Measurements from ENCODE around the gene KRTAP29-1. TPM values are rescaled to one million over a fixed set of nuclear protein-coding genes. Genes with fewer than 3 reads are reported as not detected.

The KRTAP29-1 gene
- polyA plus RNA-seq, 3 donors: not detected

GRCh38 chr17:41332239-41332638 lies 29.6 kb upstream of the KRTAP29-1 start:
- Mint-ChIP-seq H3K27ac (no peak overlapping the region), H3K4me1 (peaks cover 8% of the 10 kb centered on the region), H3K4me3 (no peak overlapping the region), H3K27me3 (ENCODE audit: low read depth in 3 of 3) (peaks cover 2 to 5% (median 4%) of the 10 kb centered on the region in 3 donors), H3K9me3 (peaks cover 0 to 2% (median 0%) of the 10 kb centered on the region in 7 donors), H3K36me3 (no peaks in the 10 kb centered on the region)
- Histone ChIP-seq H3K27me3 (ENCODE audit: control insufficient read depth in 2 of 2, insufficient read depth in 2 of 2, low read length in 2 of 2) (no peaks in the 10 kb centered on the region), H3K79me2 (ENCODE audit: insufficient read depth, low read length) (no peaks in the 10 kb centered on the region), H3K4me1 (ENCODE audit: control insufficient read depth in 1 of 2, insufficient read depth in 2 of 2, low read length in 2 of 2) (peaks cover 0 to 7% of the 10 kb centered on the region in 2 donors), H3K4me3 (replicated peaks in 1 of 3; ENCODE audit: low read depth in 2 of 3, low read length in 3 of 3) (no peak overlapping the region), H3K27ac (ENCODE audit: low read depth in 1 of 2, low read length in 2 of 2) (no peak overlapping the region), H3K9me3 (replicated peaks in 1 of 2; ENCODE audit: control insufficient read depth in 1 of 2, insufficient read depth in 1 of 2, low read length in 2 of 2) (no peaks in the 10 kb centered on the region), H3K4me2 (replicated peaks; ENCODE audit: extremely low read depth, low read length, poor library complexity, severe bottlenecking) (no peak overlapping the region), H4K20me1 (ENCODE audit: insufficient read depth, low read length) (no peaks in the 10 kb centered on the region), H2AFZ (ENCODE audit: insufficient read depth, low read depth, low read length, poor library complexity, severe bottlenecking) (no peak overlapping the region), H3K9ac (ENCODE audit: insufficient read depth, low read length, poor library complexity, severe bottlenecking) (no peak overlapping the region), H3K36me3 (replicated peaks in 1 of 2; ENCODE audit: control insufficient read depth in 1 of 2, insufficient read depth in 2 of 2, low read length in 2 of 2) (no peaks in the 10 kb centered on the region)
- intact Hi-C loops (cut with micrococcal nuclease): no loop called here
- TF ChIP-seq, protein P1, sequence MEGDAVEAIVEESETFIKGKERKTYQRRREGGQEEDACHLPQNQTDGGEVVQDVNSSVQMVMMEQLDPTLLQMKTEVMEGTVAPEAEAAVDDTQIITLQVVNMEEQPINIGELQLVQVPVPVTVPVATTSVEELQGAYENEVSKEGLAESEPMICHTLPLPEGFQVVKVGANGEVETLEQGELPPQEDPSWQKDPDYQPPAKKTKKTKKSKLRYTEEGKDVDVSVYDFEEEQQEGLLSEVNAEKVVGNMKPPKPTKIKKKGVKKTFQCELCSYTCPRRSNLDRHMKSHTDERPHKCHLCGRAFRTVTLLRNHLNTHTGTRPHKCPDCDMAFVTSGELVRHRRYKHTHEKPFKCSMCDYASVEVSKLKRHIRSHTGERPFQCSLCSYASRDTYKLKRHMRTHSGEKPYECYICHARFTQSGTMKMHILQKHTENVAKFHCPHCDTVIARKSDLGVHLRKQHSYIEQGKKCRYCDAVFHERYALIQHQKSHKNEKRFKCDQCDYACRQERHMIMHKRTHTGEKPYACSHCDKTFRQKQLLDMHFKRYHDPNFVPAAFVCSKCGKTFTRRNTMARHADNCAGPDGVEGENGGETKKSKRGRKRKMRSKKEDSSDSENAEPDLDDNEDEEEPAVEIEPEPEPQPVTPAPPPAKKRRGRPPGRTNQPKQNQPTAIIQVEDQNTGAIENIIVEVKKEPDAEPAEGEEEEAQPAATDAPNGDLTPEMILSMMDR (IDR thresholded peaks at IDR 0.05): no peak
- WGBS (ENCODE audit: insufficient coverage): 78% methylated on average over 2 of the region's 2 CpGs
- DNase-seq: no peak

DNA sequence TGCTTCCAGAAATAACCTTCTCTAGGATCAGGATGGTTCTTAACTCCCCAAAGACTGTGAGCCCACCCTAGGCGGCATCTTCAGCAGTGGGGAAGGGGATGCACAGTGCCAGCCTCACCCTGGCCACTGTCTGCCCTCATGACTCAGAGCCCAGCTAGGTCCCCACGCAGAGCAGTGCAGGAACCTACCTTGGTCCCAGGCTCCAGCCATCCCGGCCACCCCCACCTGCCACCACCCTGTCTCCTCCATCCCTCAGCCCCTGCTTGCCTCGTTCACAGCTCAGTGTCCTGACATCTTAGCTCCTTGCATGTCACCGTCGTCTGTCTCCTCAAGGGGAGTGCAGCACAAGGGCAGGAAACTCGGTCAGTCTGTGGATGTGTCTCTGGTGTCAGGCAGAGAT lies 29.0 kb upstream of the KRTAP29-1 start:
- H3K27me3 ChIP-seq (ENCODE audit: control insufficient read depth in 2 of 2, insufficient read depth in 2 of 2, low read length in 2 of 2): no peaks in the 10 kb centered on the region
- H3K9ac ChIP-seq (ENCODE audit: insufficient read depth, low read length, poor library complexity, severe bottlenecking): no peak overlapping the region
- H3K4me1 ChIP-seq (ENCODE audit: control insufficient read depth in 1 of 2, insufficient read depth in 2 of 2, low read length in 2 of 2): peaks cover 0 to 12% of the 10 kb centered on the region in 2 donors
- no peak overlapping the region for H2AFZ ChIP-seq (ENCODE audit: insufficient read depth, low read depth, low read length, poor library complexity, severe bottlenecking)
- H3K4me1 Mint-ChIP-seq: peaks cover 14% of the 10 kb centered on the region
- no peak overlapping the region for H3K4me3 ChIP-seq (replicated peaks in 1 of 3; ENCODE audit: low read depth in 2 of 3, low read length in 3 of 3)
- 93% methylated on average over 6 of the region's 7 CpGs for WGBS (ENCODE audit: insufficient coverage)
- H3K4me2 ChIP-seq (replicated peaks; ENCODE audit: extremely low read depth, low read length, poor library complexity, severe bottlenecking): no peak overlapping the region
- no peak overlapping the region for H3K27ac Mint-ChIP-seq
- H3K9me3 ChIP-seq (replicated peaks in 1 of 2; ENCODE audit: control insufficient read depth in 1 of 2, insufficient read depth in 1 of 2, low read length in 2 of 2): no peaks in the 10 kb centered on the region
- no peak overlapping the region for H3K27ac ChIP-seq (ENCODE audit: low read depth in 1 of 2, low read length in 2 of 2)
- H3K9me3 Mint-ChIP-seq: peaks cover 0 to 2% (median 0%) of the 10 kb centered on the region in 7 donors
- no peaks in the 10 kb centered on the region for H3K36me3 Mint-ChIP-seq
- no peaks in the 10 kb centered on the region for H3K36me3 ChIP-seq (replicated peaks in 1 of 2; ENCODE audit: control insufficient read depth in 1 of 2, insufficient read depth in 2 of 2, low read length in 2 of 2)
- no peaks in the 10 kb centered on the region for H3K79me2 ChIP-seq (ENCODE audit: insufficient read depth, low read length)
- H4K20me1 ChIP-seq (ENCODE audit: insufficient read depth, low read length): no peaks in the 10 kb centered on the region
- peaks cover 2 to 5% (median 2%) of the 10 kb centered on the region in 3 donors for H3K27me3 Mint-ChIP-seq (ENCODE audit: low read depth in 3 of 3)
- no peak overlapping the region for H3K4me3 Mint-ChIP-seq
- no peak for DNase-seq
- TF ChIP-seq, protein P1 (IDR thresholded peaks at IDR 0.05): no peak
- intact Hi-C loops (cut with micrococcal nuclease): no loop called here
